H1 (cell line): ENCODE data around the gene GRIPAP1. TPM values are rescaled to one million over a fixed set of nuclear protein-coding genes. Genes with fewer than 3 reads are reported as not detected.

Experiments used
- CTCF ChIA-PET: fragments of 300-600 bp; sonication (Branson Sonifier 250); formaldehyde crosslinking; loops from one replicate; lab custom pipeline; 2021; ENCODE audit not compliant: partially characterized antibody; lab: Charles Lee
- POLR2A ChIA-PET: fragments of 300-600 bp; sonication (Branson Sonifier 250); formaldehyde crosslinking; loops from one replicate; lab custom pipeline; 2021; ENCODE audit warnings: inconsistent platforms; ENCODE audit not compliant: partially characterized antibody; lab: Charles Lee
- DNase-seq, 2 experiments: peaks; one replicate each; pipeline versions ENCODE4 v3.0.0 to v3.0.0-alpha.2; 2010 to 2022; ENCODE audit warnings: low spot score in 2 of 2, low read depth in 1 of 2, mixed read lengths in 1 of 2
- FAIRE-seq: peaks from 2 replicates; lab custom pipeline; 2011; peaks lifted over from hg19 to GRCh38; lab: Jason Lieb, UNC
- H2AFZ ChIP-seq: 2 replicates; pipeline ENCODE4 v1.8.1; 2012; ENCODE audit warnings: low read length, inconsistent platforms
- H2AK5ac ChIP-seq: 2 replicates; pipeline ENCODE4 v1.6.1; 2013; ENCODE audit warnings: low read depth, low read length
- H2BK120ac ChIP-seq: replicated peaks from 2 replicates; pipeline ENCODE3; 2013; ENCODE audit warnings: low read depth, low read length, inconsistent platforms
- H2BK12ac ChIP-seq: 2 replicates; pipeline ENCODE4 v1.6.1; 2013; ENCODE audit warnings: low read depth, low read length
- H2BK15ac ChIP-seq: 2 replicates; pipeline ENCODE4 v1.6.1; 2013; ENCODE audit warnings: low read length
- H2BK20ac ChIP-seq: 2 replicates; pipeline ENCODE4 v1.6.1; 2013; ENCODE audit warnings: low read length
- H2BK5ac ChIP-seq: 2 replicates; pipeline ENCODE4 v1.6.1; 2013; ENCODE audit warnings: low read depth, low read length
- H3K14ac ChIP-seq: 2 replicates; pipeline ENCODE4 v1.6.1; 2013; ENCODE audit warnings: inconsistent platforms; ENCODE audit not compliant: insufficient read length
- H3K18ac ChIP-seq: 2 replicates; pipeline ENCODE4 v1.6.1; 2013; ENCODE audit warnings: low read length; ENCODE audit errors: extremely low read depth
- H3K23ac ChIP-seq: 2 replicates; pipeline ENCODE4 v1.6.1; 2013; ENCODE audit warnings: inconsistent platforms; ENCODE audit not compliant: insufficient read length
- H3K23me2 ChIP-seq: 2 replicates; pipeline ENCODE4 v1.6.1; 2013; ENCODE audit warnings: low read depth, low read length
- H3K27ac ChIP-seq: 2 replicates; pipeline ENCODE4 v1.6.1; 2011; ENCODE audit warnings: low read depth, low read length, inconsistent platforms
- H3K27me3 ChIP-seq, 4 experiments: replicated peaks in 1 of 4; 1 replicate in 1 of 4; 2 replicates in 3 of 4; pipeline versions ENCODE4 v1.6.1 to v1.8.1; 2011 to 2013; ENCODE audit warnings: low read length in 3 of 4, mild to moderate bottlenecking in 3 of 4, inconsistent platforms in 2 of 4, mixed read lengths in 2 of 4, moderate library complexity in 1 of 4; ENCODE audit not compliant: control insufficient read depth in 3 of 4, insufficient read depth in 3 of 4; ENCODE audit errors: extremely low read depth in 1 of 4
- H3K36me3 ChIP-seq, 4 experiments: 2 replicates each; pipeline versions ENCODE4 v1.6.1 to v1.8.1; 2011 to 2013; ENCODE audit warnings: mild to moderate bottlenecking in 4 of 4, low read length in 3 of 4, moderate library complexity in 2 of 4, control low read depth in 1 of 4, inconsistent platforms in 1 of 4; ENCODE audit not compliant: insufficient read depth in 4 of 4, control insufficient read depth in 2 of 4
- H3K4ac ChIP-seq: replicated peaks from 2 replicates; pipeline ENCODE3; 2013; ENCODE audit warnings: low read length, low read depth, mixed read lengths, inconsistent platforms; ENCODE audit not compliant: insufficient read length
- H3K4me1 ChIP-seq, 4 experiments: replicated peaks in 1 of 4; 1 replicate in 1 of 4; 2 replicates in 3 of 4; pipeline versions ENCODE4 v1.6.1 to v1.8.1; 2011 to 2013; ENCODE audit warnings: low read length in 3 of 4, inconsistent platforms in 2 of 4, mixed read lengths in 1 of 4; ENCODE audit not compliant: insufficient read depth in 4 of 4, control insufficient read depth in 3 of 4
- H3K4me2 ChIP-seq, 2 experiments: 2 replicates each; pipeline versions ENCODE4 v1.6.1 to v1.8.1; 2011 to 2013; ENCODE audit warnings: low read depth in 2 of 2, low read length in 2 of 2, control low read depth in 1 of 2, inconsistent platforms in 1 of 2, mild to moderate bottlenecking in 1 of 2; ENCODE audit not compliant: insufficient read depth in 1 of 2
- H3K4me3 ChIP-seq, 4 experiments: fragments of 200-600, 300-600 bp in 1 of 4; sonication (generic), shearing (Covaris generic), sonication (Bioruptor Twin) in 1 of 4; 2 replicates each; pipeline versions ENCODE4 v1.5.1 to v1.8.1; 2011 to 2016; ENCODE audit warnings: low read length in 4 of 4, low read depth in 3 of 4, control low read depth in 2 of 4, inconsistent platforms in 2 of 4, mild to moderate bottlenecking in 2 of 4, mixed read lengths in 1 of 4, moderate library complexity in 1 of 4; ENCODE audit not compliant: insufficient read depth in 2 of 4; ENCODE audit errors: extremely low read depth in 1 of 4
- H3K56ac ChIP-seq: replicated peaks from 2 replicates; pipeline ENCODE3; 2013; ENCODE audit warnings: low read depth, mild to moderate bottlenecking, mixed read lengths, low read length, inconsistent platforms; ENCODE audit not compliant: insufficient read length
- H3K79me1 ChIP-seq: 2 replicates; pipeline ENCODE4 v1.6.1; 2013; ENCODE audit warnings: low read depth, low read length, control low read depth
- H3K79me2 ChIP-seq, 2 experiments: 2 replicates each; pipeline versions ENCODE4 v1.6.1 to v1.8.1; 2012 to 2013; ENCODE audit warnings: low read length in 2 of 2, mild to moderate bottlenecking in 2 of 2, inconsistent platforms in 1 of 2; ENCODE audit not compliant: insufficient read depth in 2 of 2, control insufficient read depth in 1 of 2
- H3K9ac ChIP-seq, 4 experiments: replicated peaks in 1 of 4; 1 replicate in 1 of 4; 2 replicates in 3 of 4; pipeline versions ENCODE4 v1.6.1 to v1.8.1; 2011 to 2013; ENCODE audit warnings: low read depth in 3 of 4, low read length in 3 of 4, control low read depth in 2 of 4, mild to moderate bottlenecking in 2 of 4, moderate library complexity in 2 of 4, inconsistent platforms in 1 of 4; ENCODE audit errors: extremely low read depth in 1 of 4
- H3K9me3 ChIP-seq, 2 experiments: 2 replicates each; pipeline versions ENCODE4 v1.6.1 to v1.8.1; 2012 to 2013; ENCODE audit warnings: mild to moderate bottlenecking in 2 of 2, moderate library complexity in 2 of 2, control low read depth in 1 of 2, inconsistent platforms in 1 of 2, low read depth in 1 of 2, low read length in 1 of 2, mixed read lengths in 1 of 2; ENCODE audit not compliant: insufficient read depth in 2 of 2
- H4K20me1 ChIP-seq, 2 experiments: replicated peaks in 1 of 2; 2 replicates each; pipeline versions ENCODE3 to v1.8.1; 2011 to 2013; ENCODE audit warnings: inconsistent platforms in 2 of 2, low read length in 2 of 2, mild to moderate bottlenecking in 1 of 2; ENCODE audit not compliant: insufficient read depth in 2 of 2, control insufficient read depth in 1 of 2
- H4K5ac ChIP-seq: 2 replicates; pipeline ENCODE4 v1.6.1; 2013; ENCODE audit warnings: low read length, low read depth, mixed read lengths, inconsistent platforms; ENCODE audit not compliant: insufficient read length
- H4K8ac ChIP-seq: 2 replicates; pipeline ENCODE4 v1.8.0; 2013; ENCODE audit warnings: mild to moderate bottlenecking, moderate library complexity, low read length, inconsistent platforms; ENCODE audit not compliant: insufficient read depth; ENCODE audit errors: extremely low read depth
- H4K91ac ChIP-seq: replicated peaks from 2 replicates; pipeline ENCODE3; 2013; ENCODE audit warnings: low read length, mixed read lengths, inconsistent platforms; ENCODE audit not compliant: insufficient read length
- GABPA ChIP-seq: IDR thresholded peaks from 2 replicates; pipeline ENCODE4 v1.6.1; 2011; ENCODE audit warnings: mild to moderate bottlenecking, low read length, moderate library complexity, borderline replicate concordance; ENCODE audit not compliant: insufficient read depth
- RFX5 ChIP-seq: IDR thresholded peaks from 2 replicates; pipeline ENCODE4 v1.6.1; 2011; ENCODE audit warnings: low read depth, low read length, improper control_type of control experiment, borderline replicate concordance
- RXRA ChIP-seq: IDR thresholded peaks from 2 replicates; pipeline ENCODE4 v1.6.1; 2011; ENCODE audit warnings: low read depth, mild to moderate bottlenecking, low read length, moderate library complexity; ENCODE audit not compliant: insufficient read depth
- SIN3A ChIP-seq, 2 experiments: IDR thresholded peaks in 1 of 2; conservative IDR thresholded peaks in 1 of 2; 2 replicates each; pipeline ENCODE4 v1.6.1; 2011 to 2012; ENCODE audit warnings: low read length in 2 of 2, improper control_type of control experiment in 1 of 2, low read depth in 1 of 2, mild to moderate bottlenecking in 1 of 2
- WGBS, 2 experiments: shearing (Covaris generic) in 1 of 2; methylation state at CpG; one replicate each; pipeline versions ENCODE4 v1.1.6 to v1.1.7; 2013 to 2015; ENCODE audit warnings: low lambda C conversion rate in 2 of 2, mixed read lengths in 2 of 2, inconsistent platforms in 1 of 2, low coverage in 1 of 2, missing lambda C conversion rate in 1 of 2; ENCODE audit not compliant: insufficient replicate concordance in 2 of 2, insufficient coverage in 1 of 2, insufficient read length in 1 of 2; ENCODE audit errors: extremely low coverage in 1 of 2, missing lambda C conversion rate in 1 of 2; 5-methylcytosine and 5-hydroxymethylcytosine counted together
- polyA plus RNA-seq, 7 experiments: library from polyadenylated mRNA; depleted of rRNA in 3 of 7; stranded (reverse) in 5 of 7; unstranded in 2 of 7; fragments of >200 nt in 5 of 7; fragments of 200-250 nt in 2 of 7; gene quantifications; 1 replicate in 5 of 7; 2 replicates in 1 of 7; 4 replicates in 1 of 7; pipeline versions ENCODE4 v1.2.1 to v1.2.3, GENCODE V29; 2011 to 2013; ENCODE audit warnings: missing spikeins in 2 of 7, mixed read lengths in 2 of 7
- total RNA-seq: library from RNA; stranded (reverse); fragmentation: NEBNext Ultra II Directional; extraction: Animal tissue kit (Norgen Biotek cat#: 25700); gene quantifications from 2 replicates; pipeline ENCODE4 v1.2.1, GENCODE V29; 2021
- TF ChIP-seq, protein P1 (sequence below), 3 experiments: IDR thresholded peaks; 1 replicate in 2 of 3; 2 replicates in 1 of 3; pipeline versions ENCODE4 v1.5.1 to v1.6.1; 2011; ENCODE audit warnings: low read length in 3 of 3, mild to moderate bottlenecking in 3 of 3, inconsistent platforms in 2 of 3, low read depth in 1 of 3, moderate library complexity in 1 of 3; ENCODE audit not compliant: insufficient read depth in 1 of 3; ENCODE audit errors: control extremely low read depth in 1 of 3
- TF ChIP-seq, protein P2 (sequence below): IDR thresholded peaks from 2 replicates; pipeline ENCODE4 v1.6.1; 2011; ENCODE audit warnings: low read length, improper control_type of control experiment

Gene GRIPAP1
- total and polyA plus RNA-seq, 2 of the 8 experiments (the other 6 are each of a cell fraction or from before 2014, with no cell fraction given): 21.6 to 55.9 TPM

DNA sequence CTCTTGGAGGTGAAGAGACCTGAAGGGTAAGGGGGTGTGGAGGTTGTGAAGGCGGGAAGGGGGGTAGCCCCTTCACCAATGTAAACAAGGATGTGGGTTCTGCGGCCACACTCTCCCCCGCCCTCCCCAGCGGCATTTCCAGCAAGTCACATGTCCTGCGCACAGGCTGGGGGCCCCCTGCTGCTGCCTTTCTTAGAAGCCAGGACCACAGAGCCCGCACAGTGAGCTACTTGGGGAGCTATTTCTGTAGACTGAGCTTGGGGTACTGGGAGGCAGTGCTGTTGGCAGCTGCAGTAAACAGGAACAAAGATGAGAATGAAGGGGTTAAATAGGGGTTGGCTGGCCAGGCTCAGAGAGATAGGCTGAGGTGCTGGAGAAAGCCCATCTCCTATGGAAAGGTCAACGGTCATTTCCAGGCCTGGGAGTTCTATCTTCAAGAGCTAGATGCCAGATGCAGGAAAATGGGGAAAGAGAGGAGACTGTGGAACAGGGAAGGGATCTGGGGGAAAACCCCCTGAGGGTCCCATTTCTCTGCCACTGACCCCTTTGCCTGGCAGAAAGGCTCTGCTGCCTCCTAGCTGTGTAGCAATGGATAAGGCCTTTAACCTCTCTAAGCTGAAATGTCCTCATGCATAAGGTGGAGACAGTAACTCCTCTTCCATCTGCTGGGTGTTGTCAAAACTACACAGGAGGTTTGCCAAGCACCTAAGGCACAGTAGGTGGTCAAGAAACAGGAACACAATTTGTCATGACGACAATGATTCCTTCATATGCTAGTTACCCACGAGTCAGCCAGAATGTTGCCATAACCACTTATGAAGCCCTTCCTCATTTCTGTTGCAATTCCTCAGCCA lies 64.8 kb downstream of the GRIPAP1 start:
- POLR2A ChIA-PET: interaction anchor here (1.0 to 21.5 kb wide), 8 partner anchors 11 to 110 kb away, joined by 3 to 572 read pairs (median 4); partner anchors contain the start of genes OTUD5, PIM2, PQBP1 and SLC35A2
- H3K27ac ChIP-seq: peak overlapping the region; percentile 68
- TF ChIP-seq, protein P1, sequence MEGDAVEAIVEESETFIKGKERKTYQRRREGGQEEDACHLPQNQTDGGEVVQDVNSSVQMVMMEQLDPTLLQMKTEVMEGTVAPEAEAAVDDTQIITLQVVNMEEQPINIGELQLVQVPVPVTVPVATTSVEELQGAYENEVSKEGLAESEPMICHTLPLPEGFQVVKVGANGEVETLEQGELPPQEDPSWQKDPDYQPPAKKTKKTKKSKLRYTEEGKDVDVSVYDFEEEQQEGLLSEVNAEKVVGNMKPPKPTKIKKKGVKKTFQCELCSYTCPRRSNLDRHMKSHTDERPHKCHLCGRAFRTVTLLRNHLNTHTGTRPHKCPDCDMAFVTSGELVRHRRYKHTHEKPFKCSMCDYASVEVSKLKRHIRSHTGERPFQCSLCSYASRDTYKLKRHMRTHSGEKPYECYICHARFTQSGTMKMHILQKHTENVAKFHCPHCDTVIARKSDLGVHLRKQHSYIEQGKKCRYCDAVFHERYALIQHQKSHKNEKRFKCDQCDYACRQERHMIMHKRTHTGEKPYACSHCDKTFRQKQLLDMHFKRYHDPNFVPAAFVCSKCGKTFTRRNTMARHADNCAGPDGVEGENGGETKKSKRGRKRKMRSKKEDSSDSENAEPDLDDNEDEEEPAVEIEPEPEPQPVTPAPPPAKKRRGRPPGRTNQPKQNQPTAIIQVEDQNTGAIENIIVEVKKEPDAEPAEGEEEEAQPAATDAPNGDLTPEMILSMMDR (IDR thresholded peaks at IDR 0.05; ENCODE audit: control extremely low read depth in 1 of 3, insufficient read depth in 1 of 3, low read depth in 1 of 3, low read length in 3 of 3): peak; percentile 27 to 79 (median 77)
- TF ChIP-seq SIN3A (conservative IDR thresholded peaks at IDR 0.05 in 1 of 2, IDR thresholded peaks at IDR 0.05 in 1 of 2; ENCODE audit: low read depth in 1 of 2, low read length in 2 of 2) (peak; percentile 1 to 54; a peak in 1 of 4 replicates), GABPA (no peak), RFX5 (no peak), RXRA (no peak)
- TF ChIP-seq, protein P2, sequence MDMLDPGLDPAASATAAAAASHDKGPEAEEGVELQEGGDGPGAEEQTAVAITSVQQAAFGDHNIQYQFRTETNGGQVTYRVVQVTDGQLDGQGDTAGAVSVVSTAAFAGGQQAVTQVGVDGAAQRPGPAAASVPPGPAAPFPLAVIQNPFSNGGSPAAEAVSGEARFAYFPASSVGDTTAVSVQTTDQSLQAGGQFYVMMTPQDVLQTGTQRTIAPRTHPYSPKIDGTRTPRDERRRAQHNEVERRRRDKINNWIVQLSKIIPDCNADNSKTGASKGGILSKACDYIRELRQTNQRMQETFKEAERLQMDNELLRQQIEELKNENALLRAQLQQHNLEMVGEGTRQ: no peak

More for the DNA sequence above, 64.8 kb downstream of the GRIPAP1 start:
- no peak overlapping the region for H4K91ac ChIP-seq
- no peak overlapping the region for H2BK120ac ChIP-seq
- H4K20me1 ChIP-seq: peaks cover 0 to 2% of the 10 kb centered on the region in 2 experiments
- H3K27me3 ChIP-seq: no peaks in the 10 kb centered on the region
- H2AFZ ChIP-seq: no peak overlapping the region
- no peak overlapping the region for H3K9ac ChIP-seq
- H3K56ac ChIP-seq: no peak overlapping the region
- peak overlapping the region; percentile 3 to 47; a peak in 3 of 4 replicates for H3K4me2 ChIP-seq
- no peak overlapping the region for H3K23ac ChIP-seq
- no peak overlapping the region for H2BK15ac ChIP-seq
- no peaks in the 10 kb centered on the region for H3K9me3 ChIP-seq
- no peak overlapping the region for H2BK20ac ChIP-seq
- H2BK5ac ChIP-seq: no peak overlapping the region; the same call in 1 of the 2 replicates
- CTCF ChIA-PET: interaction anchor here (0.6 to 3.1 kb wide), 12 partner anchors 9 to 175 kb away, joined by 3 to 20 read pairs (median 4); partner anchors contain the start of genes PQBP1 and TIMM17B
- FAIRE-seq (peak; percentile 95), DNase-seq (peak in 1 of 2 experiments; percentile 52)
- no peak overlapping the region for H3K4ac ChIP-seq
- no peak overlapping the region for H3K18ac ChIP-seq
- H3K4me3 ChIP-seq: peak overlapping the region in 1 of 4 experiments; percentile 42; a peak in 2 of 8 replicates
- 20% methylated on average over 9 of the region's 9 CpGs; no CpG with 5 or more reads in 1 of the 2 experiments for WGBS, 2 experiments
- peak overlapping the region; percentile 16 for H4K5ac ChIP-seq
- no peaks in the 10 kb centered on the region for H3K79me1 ChIP-seq
- no peak overlapping the region for H2BK12ac ChIP-seq
- H3K23me2 ChIP-seq: no peaks in the 10 kb centered on the region; the same call in 1 of the 2 replicates
- peaks cover 0 to 18% (median 7%) of the 10 kb centered on the region in 4 experiments; a peak in 6 of 8 replicates for H3K36me3 ChIP-seq
- H3K14ac ChIP-seq: no peak overlapping the region
- H4K8ac ChIP-seq: no peak overlapping the region
- no peak overlapping the region for H2AK5ac ChIP-seq
- peaks cover 0 to 54% of the 10 kb centered on the region in 2 experiments; a peak in 2 of 4 replicates for H3K79me2 ChIP-seq
- peaks cover 0 to 12% (median 3%) of the 10 kb centered on the region in 4 experiments; a peak in 6 of 7 replicates for H3K4me1 ChIP-seq
